Anterior cingulate cortex (tissue), 58 donors: ENCODE data around the gene ANKRD49.

ENCODE experiments used
- DNase-seq, 58 donors: peaks; one replicate each; lab custom pipeline; 2025; lab: John Stamatoyannopoulos, UW

Gene ANKRD49

GRCh38 chr11:94493281-94494125 is at the start of gene ANKRD49, which contains the start of gene MRE11:
TSS of gene ANKRD49 (plus strand) at chr11:94493984. CDS start at chr11:94496694, 2,710 bp downstream.
TSS of gene MRE11 (minus strand) at chr11:94493844. CDS start at chr11:94492801, 1,043 bp downstream.
- peak; percentile 63 to 98 (median 93) for DNase-seq

- no peak for DNase-seq
These were observed 48.1 kb upstream of the ANKRD49 start for GRCh38 chr11:94445641-94446040.

- no peak for DNase-seq
These were observed 46.6 kb upstream of the ANKRD49 start for GRCh38 chr11:94447149-94447548.

- DNase-seq: no peak
These were observed 44.8 kb upstream of the ANKRD49 start for GRCh38 chr11:94449029-94449428.

GRCh38 chr11:94449437-94449836 is 44.3 kb upstream of the ANKRD49 start:
- DNase-seq: no peak

GRCh38 chr11:94450048-94450447 is 43.7 kb upstream of the ANKRD49 start:
- DNase-seq: no peak

GRCh38 chr11:94452988-94453387 is 40.8 kb upstream of the ANKRD49 start:
- no peak for DNase-seq

GRCh38 chr11:94454301-94454700 is 39.5 kb upstream of the ANKRD49 start:
- no peak for DNase-seq

- DNase-seq: no peak
These were observed 37.9 kb upstream of the ANKRD49 start for GRCh38 chr11:94455861-94456260.

GRCh38 chr11:94457118-94458029 is 36.4 kb upstream of the ANKRD49 start:
- no peak for DNase-seq

- DNase-seq: no peak
These were observed 34.2 kb upstream of the ANKRD49 start for GRCh38 chr11:94459576-94459975.

- DNase-seq: no peak
These were observed 24.4 kb upstream of the ANKRD49 start for GRCh38 chr11:94469416-94469815.

GRCh38 chr11:94472916-94473799 is 20.6 kb upstream of the ANKRD49 start:
- no peak for DNase-seq

- DNase-seq: no peak
These were observed 16.2 kb upstream of the ANKRD49 start for GRCh38 chr11:94477624-94478023.

- no peak for DNase-seq
These were observed 12.4 kb upstream of the ANKRD49 start for GRCh38 chr11:94481342-94481741.

- no peak for DNase-seq
These were observed 7.7 kb upstream of the ANKRD49 start for GRCh38 chr11:94486068-94486467.

GRCh38 chr11:94494126-94494680 is 419 bp downstream of the ANKRD49 start:
- DNase-seq: no peak

- DNase-seq: no peak
These were observed 6.4 kb downstream of the ANKRD49 start for GRCh38 chr11:94500181-94500580.

- no peak for DNase-seq
These were observed 7.7 kb downstream of the ANKRD49 start for GRCh38 chr11:94501522-94501921.
